Activated CD4-positive, alpha-beta T cell treated with anti-CD3 and anti-CD28 coated beads, Interleukin-10, Interleukin-2, amounts not matched to agents 100 ng/mL and 50 ng/mL, durations not matched to agents 16 hours and 8 hours (primary cell): ENCODE data around the gene RPP30.

ENCODE experiments used
- DNase-seq: peaks from one replicate; pipeline ENCODE4 v3.0.0-alpha.2; 2020

RPP30 gene

GRCh38 chr10:90947030-90947960 lies 75.5 kb downstream of the RPP30 start:
- DNase-seq = peak; percentile 46
